ENCODE data around the gene HASPIN.

Gene HASPIN

DNA sequence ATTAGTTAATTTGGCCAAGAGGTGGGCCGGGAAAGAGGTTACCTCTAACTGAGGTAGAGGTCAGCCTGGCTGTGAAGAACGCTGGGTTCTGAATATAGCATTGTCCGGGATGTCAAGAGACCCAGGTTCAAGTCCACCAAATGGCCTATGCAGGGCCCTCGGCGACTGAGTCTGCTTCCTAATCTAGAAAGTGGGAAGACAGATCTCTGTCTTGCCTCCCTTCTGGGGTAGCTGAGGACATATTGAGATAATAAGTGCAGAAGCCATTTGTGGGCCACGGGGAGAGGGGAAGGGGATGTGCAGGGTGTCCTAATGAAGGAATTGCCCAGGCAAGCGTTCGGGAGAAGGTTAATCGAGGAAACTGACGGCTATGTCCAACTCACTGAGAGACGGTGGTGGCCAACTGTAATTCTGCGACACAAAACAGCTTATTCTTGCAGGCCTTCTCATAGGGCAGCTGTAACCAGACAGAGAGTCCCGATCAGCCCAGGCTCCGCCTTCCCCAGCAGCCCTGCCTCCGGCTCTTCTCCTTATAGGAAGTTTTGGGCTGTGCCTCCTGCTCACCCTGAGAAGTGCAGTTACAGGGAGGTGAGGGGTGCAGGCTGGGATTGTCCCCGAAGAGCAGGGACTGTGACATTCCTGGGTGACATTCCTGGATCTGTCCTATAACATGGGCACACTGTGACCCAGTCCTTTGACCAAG is 15.9 kb downstream of the HASPIN start:
- no peak for FAIRE-seq

DNA sequence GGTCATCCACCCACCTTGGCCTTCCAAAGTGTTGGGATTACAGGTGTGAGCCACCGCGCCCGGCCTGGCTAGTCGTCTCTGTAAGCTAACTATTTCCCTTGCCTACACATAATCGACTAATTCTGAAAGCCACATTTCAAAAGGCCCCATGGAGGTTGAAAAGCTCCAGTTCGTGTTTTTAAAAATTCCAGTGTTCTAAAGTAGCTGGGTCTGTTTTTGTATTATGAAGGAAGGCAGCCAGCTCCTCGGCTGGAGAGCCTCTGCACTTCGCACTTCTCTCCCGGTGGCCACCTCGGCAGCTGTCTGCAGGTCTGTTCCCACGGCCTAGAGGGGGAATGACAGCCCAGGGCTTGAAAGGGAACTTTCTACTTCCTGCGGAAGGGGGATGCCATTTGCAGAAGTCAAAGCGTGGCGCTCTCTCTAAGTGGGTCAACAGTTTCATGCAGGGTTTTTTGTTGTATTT is 16.9 kb downstream of the HASPIN start:
- FAIRE-seq: no peak

DNA sequence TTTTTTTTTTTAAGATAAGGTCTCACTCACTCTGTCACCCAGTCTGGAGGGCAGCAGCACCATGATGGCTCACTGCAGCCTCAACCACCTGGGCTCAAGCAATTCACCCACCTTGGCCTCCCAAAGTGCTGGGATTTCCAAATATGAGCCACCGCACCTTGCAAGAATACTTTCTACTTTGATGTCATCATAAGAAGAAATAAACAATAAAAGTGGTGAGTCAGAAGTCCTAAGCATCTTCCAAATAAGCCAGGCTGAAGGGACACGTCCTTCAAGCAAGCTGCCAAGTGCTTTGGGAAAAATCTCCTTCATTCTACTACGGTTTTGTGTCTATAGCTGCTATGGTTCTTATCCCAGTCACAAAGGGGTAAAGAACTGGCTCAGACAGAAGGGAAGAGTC is 20.3 kb downstream of the HASPIN start:
- no peak for FAIRE-seq

DNA sequence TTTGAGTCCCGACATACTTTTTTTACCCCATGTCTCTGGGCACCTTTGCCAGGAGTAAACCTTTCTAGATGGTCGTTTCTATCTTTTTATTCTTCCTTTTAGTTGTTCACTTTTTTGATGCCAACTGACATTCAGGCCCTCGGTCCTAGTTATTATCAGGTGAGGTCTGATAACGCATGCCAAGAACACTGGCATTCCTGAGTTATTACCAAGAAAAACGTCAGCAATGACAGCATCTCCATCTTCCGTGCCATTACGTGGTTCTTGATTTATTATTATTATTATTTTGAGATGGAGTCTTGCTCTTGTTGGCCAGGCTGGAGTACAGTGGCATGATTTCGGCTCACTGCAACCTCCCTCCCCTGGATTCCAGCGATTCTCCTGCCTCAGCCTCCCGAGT is 21.4 kb downstream of the HASPIN start:
- FAIRE-seq: no peak

DNA sequence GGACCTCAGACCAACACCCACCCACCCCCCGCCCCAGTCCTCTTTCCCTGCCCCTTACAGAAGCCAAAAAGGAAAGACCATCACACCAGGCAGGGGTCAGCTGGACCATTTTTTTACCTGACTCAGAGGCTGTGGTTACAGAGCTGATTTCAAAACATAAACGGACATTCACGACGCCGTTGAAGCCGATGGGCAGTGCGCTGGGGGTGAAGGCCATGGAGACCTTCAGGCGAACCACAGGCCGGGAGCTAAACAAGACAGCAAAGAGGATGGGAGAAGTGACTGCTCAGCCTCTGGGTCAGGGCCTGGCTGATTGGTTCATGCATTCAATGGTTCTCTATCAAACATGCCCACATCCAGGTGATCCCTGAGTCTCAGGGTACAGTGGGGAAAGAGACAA is 24.1 kb downstream of the HASPIN start:
- FAIRE-seq: no peak

DNA sequence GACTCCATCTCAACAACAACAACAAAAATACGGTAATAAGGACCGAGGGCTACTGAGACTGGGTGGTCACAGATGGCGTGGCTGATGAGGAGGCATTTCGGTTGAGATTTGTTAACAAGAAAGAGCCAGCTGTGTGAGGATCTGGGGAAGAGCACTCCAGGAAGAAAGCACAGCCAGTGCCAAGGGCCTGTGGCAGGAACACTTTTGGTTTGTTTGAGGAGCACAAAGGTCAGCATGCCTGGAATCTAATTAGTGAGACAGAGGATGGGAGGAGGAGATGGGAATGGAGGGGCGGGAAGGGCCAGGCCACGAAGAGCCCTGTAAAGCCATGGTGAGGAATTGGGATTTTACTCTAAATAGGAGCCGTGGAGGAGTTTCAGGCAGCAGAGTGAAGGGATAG is 24.9 kb downstream of the HASPIN start:
- no peak for FAIRE-seq

DNA sequence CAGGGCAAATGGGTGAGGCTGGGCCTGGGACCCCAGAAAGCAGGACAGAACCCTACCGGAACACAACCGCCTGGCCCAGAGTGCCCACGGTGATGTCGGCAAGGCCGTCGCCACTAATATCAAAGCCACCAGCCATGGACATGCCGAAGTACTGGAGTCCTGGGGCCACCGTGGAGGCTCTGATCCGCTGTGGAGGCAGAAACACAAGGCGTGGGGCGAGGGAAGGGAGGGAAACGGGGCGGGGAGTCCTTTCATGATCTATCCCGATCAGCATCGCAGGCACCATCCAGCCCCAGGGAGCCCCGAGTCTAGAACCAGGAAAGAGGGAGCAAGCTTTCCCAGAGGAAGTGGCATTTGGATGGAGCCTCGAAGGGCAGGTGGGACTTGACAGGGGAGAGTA is 26.6 kb downstream of the HASPIN start:
- FAIRE-seq: no peak

DNA sequence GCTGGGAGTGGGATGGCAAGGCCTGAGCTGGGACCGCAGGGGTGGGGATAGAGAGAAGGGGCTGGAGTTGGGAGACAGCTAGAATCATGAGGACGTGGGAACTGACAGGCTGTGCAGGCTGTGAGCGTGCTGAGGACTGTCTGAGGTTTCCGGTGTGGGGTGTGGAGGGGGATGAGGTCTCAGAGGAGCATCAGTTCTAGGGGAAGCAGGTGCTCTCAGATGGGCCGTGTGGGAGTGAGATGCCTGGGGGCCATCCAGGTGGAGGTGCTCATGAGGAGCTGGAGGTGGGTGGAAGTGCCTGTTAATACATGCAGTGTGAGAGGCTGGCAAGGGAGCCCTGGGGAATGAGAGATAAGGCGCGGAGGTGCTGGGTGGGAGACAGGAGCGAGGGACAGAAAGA is 27.2 kb downstream of the HASPIN start:
- no peak for FAIRE-seq

DNA sequence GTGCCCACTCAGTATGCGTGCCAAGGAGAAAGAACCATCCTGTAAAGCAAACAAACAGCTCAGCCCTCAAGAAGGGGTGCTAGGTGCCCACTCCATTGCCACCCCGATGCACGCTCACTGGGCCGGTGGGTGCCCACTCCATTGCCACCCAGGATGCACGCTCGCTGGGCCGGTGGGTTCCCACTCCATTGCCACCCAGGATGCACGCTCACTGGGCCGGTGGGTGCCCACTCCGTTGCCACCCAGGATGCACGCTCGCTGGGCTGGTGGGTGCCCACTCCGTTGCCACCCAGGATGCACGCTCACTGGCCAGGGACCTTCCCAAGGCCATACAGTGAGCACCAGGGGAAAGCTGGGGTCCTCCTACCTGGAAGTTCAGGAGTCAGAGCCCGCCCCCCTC is 28.1 kb downstream of the HASPIN start:
- FAIRE-seq: no peak

DNA sequence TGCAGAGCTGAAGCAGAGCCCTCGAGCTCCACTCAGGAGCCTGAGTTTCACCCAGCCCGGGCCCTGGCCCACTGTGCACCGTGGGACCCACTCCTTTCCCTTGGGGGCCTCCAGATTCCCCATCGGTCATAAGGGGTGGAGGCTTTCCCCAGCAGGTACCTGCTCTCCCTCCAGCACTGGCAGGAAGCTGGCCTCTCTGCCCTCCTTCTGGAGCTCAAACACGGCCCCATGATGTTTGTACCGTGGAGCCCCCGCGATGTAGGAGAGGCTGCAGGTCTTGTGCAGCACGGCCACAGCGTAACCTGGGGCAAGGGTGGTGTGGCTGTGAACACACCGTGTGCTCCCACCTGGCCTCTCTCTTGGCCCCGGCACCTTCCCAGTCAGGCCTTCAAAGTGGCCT is 29.9 kb downstream of the HASPIN start:
- FAIRE-seq: no peak

DNA sequence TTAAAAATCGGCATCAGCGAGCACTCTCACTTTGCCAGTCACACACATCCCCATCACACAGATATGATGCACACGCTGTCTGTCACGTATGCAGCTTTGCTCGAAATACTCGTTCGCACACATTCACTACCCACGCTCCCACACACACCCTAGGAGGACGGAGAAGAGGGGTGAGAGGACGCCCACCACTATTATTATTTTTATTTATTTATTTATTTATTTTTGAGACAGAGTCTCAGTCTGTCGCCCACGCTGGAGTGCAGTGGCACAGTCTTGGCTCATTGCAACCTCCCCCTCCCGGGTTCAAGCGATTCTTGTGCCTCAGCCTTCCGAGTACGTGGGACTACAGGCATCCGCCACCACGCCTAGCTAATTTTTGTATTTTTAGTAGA is 30.4 kb downstream of the HASPIN start:
- FAIRE-seq: no peak

DNA sequence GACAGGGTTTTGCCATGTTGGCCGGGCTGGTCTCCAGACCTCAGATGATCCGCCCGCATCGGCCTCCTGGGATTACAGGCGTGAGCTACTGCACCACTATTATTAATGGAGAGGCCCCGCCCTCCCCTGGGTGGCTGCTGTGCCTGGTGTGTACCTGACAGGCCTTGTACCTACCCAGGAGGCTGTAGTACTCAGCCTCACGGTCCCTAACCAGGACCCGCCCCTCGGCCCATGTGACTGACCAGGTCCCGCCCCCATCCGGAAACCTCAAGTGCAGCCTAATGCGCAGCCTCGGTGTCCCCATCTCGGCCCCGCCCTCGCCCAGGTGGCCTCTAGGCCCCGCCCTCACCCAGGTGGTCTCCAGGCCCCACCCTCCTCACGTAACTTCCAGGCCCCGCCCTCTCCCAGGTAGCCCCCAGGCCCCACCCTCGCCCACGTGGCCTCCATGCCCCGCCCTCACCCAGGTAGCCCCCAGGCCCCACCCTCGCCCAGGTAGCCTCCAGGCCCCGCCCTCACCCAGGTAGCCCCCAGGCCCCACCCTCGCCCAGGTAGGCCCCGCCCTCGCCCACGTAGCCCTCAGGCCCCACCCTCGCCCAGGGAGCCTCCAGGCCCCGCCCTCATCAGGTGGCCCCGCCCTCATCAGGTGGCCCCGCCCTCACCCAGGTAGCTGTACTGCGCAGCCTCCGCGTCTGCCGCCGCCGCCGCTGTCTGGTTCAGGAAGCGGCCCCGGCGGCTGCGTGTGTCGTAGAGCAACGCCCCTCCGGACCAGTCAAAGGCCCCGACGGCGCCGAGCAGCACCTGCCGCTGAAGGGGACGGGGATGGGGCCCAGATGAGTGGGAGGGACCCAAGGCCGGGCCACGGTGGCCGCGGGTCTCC is 31.0 kb downstream of the HASPIN start:
- FAIRE-seq: no peak

DNA sequence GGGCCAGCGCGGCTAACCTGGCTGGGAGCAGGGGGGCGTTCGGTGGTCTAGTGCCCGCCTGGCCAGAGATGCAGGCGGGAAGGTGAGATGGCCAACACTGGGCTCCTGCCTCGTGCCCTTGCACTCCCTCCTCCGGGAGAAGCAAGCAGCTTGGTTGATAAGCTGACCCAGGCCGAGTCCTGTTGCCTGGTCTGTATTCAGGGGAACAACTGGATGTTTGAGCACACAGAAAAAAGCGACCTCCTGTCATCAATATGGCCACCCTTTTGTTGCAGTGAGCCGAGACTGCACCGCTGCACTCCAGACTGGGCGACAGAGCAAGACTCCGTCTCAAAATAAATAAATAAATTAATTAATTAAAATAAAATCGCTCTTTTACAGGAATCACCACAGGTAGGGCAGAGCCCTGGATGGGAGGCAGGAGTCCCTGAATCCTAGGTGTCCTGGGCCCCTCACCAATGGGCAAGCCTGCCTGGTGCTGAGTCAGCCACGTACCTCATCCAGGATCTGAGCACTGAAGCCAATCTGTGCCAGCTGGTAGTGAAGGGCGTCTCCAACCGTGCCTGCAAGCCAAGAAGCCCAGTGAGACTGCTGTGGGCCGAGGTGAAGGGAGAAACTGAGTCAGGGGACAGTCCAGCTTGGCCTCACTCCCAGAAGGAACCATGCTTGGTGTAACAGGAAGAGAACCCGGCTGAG is 31.8 kb downstream of the HASPIN start:
- FAIRE-seq: no peak

DNA sequence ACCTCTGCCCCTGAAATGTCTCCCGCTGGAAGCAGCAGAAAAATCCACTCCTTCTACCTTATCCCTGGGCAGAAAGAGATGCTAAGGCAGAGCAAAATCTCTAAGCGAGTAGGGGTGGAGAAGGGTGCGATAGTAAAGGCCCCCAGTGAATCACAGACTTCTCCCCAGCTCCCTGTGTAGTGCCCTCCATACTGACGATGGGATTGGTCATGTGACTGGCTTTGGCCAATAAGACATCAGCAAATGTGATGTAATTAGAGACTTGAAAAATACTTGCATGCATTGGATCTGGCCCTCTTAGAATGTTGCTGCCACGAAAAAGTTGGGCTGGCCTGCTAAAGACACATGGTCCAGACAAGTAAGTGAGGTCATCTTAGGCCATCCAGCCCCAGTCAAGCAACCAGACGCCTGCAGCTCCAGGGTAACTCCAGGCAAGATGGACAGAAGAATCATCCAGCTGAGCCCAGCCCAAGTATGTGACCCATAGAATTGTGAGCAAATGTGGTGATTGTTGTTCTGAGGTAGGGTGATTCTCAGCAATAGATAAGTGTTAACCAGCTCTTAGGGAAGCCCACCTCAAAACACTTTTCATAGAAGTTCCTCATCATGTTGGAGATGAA is 36.0 kb downstream of the HASPIN start:
- FAIRE-seq: no peak

DNA sequence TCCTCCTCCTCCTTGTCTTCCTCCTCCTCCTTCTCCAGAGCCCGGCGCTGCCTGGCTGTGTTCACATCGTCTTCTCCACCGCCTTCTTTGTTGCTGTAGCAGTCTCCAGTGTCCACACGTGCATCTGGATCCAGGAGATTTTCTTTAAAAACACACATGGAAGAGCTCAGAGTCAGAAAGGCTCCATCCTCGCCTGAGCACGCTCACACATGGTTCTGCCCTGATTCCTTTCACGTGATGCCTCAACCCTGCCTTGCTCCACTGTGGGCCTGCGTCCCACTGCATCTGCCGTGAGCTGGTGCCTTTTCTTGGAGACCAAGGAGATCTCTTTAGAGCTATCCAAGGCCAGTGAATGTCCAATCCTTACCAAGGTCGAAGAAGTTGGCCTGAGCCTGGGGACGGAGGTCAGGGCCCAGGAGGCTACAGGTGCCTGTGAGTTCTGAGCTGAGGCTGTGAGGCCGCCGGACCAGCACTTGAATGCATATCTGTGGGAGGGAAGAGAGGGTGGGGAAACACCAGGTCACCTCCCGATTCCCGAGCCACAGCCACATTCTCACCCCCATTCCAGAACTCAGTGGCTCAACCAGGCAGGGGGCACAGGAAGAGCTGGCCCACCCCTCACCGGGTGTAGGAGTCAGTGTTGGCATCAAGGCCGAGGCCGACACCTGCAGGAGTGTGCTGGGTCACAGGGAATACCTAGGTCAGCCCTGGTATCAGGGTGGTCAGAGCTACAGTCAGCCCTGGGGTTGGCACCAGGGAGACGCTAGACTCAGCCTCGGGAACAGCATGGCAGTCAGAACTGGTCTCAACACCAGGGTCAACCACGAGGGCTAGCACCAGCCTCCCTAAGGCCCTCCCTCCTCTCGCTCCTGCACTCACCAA is 37.6 kb downstream of the HASPIN start:
- no peak for FAIRE-seq

DNA sequence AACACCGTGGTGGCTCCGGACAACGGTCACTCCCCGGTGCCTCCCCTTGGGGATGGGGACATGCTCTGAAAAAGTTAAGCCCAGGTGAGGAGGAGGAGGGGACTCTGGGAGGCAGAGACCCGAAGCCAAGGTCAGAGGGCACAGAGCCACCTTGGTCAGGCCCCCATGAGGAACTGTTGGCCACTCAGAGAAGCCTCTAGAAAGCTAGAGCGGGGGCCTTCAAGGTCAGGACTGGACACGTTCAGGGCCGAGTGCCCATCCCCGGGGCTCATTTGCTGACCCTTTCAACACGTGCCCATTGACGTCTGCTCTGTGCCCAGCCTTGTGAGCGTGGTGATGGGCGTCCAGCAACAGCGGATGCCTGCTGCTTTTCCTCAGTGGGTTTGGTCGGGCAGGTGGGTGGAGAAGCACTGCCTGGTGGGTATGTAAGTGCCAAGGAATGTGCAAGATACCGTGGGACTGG is 38.2 kb downstream of the HASPIN start:
- FAIRE-seq: no peak

DNA sequence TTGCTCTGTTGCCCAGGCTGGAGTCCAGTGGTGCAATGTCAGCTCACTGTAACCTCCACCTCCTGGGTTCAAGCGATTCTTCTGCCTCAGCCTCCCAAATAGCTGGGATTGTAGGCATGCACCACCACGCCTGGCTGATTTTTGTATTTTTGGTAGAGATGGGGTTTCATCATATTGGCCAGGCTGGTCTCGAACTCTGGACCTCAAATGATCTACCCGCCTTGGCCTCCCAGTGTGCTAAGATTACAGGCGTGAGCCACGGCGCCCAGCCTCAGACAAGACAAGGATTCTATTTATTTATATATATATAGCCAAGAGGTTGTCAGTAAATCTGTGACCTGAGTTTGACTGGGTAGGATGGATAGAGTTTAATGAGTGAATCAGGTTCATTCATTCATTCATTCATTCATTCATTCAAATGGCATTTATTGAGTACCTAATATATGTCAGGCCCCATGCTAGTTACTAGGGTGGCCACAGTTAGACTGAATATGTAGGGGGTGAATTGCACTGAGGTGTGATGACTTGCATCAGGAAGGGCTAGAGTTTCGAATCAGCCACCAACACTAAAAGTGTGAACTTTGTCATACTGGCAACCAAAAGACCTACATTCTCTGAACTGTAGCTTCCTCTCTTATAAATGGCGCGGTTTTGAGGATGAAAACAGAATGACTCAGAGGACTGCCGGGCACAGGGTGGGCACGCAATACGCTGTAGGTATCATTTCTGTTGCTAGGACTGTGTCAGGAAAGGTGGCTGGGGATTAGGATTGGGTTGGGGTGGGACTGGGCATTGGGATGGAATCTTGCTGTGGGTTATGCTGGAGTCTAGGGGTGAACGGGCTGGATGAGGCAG is 39.4 kb downstream of the HASPIN start:
- no peak for FAIRE-seq

DNA sequence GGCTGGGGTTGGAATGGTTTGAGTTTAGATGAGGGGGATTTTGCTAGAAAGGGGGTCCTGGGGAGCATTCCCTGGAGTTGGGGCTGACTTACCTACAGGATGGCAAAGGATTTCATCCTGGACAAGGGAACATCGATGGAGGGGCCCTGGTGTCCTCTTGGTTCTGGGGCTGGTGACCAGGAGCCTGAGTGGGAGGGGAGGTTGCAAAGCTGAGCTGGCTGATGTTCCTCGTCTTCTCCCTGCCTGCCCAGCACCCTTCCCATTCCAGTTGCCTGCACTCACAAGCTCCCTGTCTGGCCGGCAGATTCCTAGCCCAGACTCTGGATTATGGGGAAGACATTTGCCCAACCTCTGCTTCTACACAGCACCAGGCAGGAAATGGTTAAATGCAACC is 40.1 kb downstream of the HASPIN start:
- no peak for FAIRE-seq

DNA sequence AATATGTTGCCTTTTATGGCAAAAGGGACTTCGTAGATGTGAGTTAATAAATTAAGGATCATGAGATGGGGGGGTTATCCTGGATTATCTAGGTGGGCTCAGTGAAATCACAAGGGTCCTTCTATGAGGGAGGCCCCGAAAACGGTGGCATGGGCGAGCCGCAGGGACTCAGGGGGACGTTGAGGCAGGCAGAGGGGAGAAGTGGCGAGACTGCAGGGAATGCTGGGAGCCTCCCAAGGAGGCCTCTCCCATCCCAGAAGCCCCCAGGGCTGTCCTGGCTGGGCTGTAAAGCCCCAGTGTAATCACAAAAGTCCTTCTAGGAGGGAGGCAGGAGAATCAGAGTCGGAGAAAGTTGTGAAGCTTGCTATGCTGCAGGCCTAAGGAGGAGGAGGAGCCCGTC is 42.3 kb downstream of the HASPIN start:
- FAIRE-seq: no peak

DNA sequence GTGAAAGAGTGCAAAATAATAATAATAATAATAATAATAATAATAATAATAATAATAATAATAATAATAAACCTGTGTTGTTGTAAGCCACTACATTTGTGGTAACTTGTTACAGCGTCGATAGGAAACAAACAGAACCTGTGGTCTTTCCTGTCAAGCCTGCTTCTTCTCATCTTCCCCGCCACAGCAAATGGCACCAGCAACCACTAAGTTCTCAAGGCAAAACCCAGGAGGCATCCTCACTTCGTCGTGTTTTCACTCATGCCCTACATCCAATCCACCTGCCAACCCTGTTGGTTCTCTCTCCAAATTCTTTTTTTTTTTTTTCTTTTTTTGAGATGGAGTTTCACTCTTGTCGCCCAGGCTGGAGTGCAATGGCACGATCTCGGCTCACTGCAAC is 43.1 kb downstream of the HASPIN start:
- FAIRE-seq: no peak

DNA sequence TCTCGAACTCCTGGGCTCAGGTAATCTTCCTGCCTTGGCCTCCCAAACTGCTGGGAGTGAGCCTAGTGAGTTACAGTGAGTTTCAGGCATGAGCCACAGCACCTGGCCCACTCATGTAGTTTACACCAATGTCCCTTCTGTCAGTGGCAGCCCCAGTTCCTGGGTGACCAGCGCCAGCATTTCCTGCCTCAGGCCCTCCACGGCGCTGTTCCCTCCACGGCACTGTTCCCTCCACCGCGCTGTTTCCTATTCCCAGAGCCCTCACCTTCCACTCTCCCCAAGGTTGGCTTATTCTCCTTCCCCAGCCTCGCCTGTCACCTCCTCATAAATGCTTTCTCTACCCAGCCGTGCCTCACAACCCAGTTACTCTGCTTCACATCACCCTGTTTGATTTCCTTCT is 44.6 kb downstream of the HASPIN start:
- no peak for FAIRE-seq
